Measurements from ENCODE around the gene TTC33.
"Not testable (repeated sequence)": the region's sequence is repeated elsewhere in the genome, so short reads cannot be mapped to it uniquely, and the experiment has no call there.

Gene TTC33

GRCh38 chr5:40716000-40716399, 39.8 kb downstream of the TTC33 start:
- DNase-seq = no peak

GRCh38 chr5:40714001-40714400, 41.8 kb downstream of the TTC33 start:
- DNase-seq = no peak

- not testable (repeated sequence) for DNase-seq
These were observed 45.2 kb downstream of the TTC33 start for GRCh38 chr5:40710575-40710974.

- not testable (repeated sequence) for DNase-seq
These were observed 50.3 kb downstream of the TTC33 start for GRCh38 chr5:40705484-40705883.

- DNase-seq = not testable (repeated sequence)
These were observed 53.7 kb downstream of the TTC33 start for GRCh38 chr5:40702027-40702426.

GRCh38 chr5:40700116-40700782, 55.5 kb downstream of the TTC33 start:
- DNase-seq = no peak

GRCh38 chr5:40694433-40694832, 61.3 kb downstream of the TTC33 start:
- no peak for DNase-seq

GRCh38 chr5:40691894-40692293, 63.9 kb downstream of the TTC33 start:
- no peak for DNase-seq

GRCh38 chr5:40690267-40690666, 65.5 kb downstream of the TTC33 start:
- DNase-seq = no peak

- DNase-seq = no peak
These were observed 66.3 kb downstream of the TTC33 start for GRCh38 chr5:40689438-40689837.

GRCh38 chr5:40688996-40689395, 66.8 kb downstream of the TTC33 start:
- DNase-seq = no peak

- peak; percentile 22 for DNase-seq
These were observed 67.5 kb downstream of the TTC33 start for GRCh38 chr5:40688127-40688761.

- DNase-seq = no peak
These were observed 68.4 kb downstream of the TTC33 start for GRCh38 chr5:40687321-40687720.

GRCh38 chr5:40685976-40686486, 69.7 kb downstream of the TTC33 start:
- no peak for DNase-seq

- no peak for DNase-seq
These were observed 70.6 kb downstream of the TTC33 start for GRCh38 chr5:40685193-40685592.

GRCh38 chr5:40683305-40683704, 72.5 kb downstream of the TTC33 start:
- DNase-seq = no peak

GRCh38 chr5:40682154-40683017, 73.4 kb downstream of the TTC33 start:
- no peak for DNase-seq

GRCh38 chr5:40681363-40682153, 74.2 kb downstream of the TTC33 start:
- no peak for DNase-seq

- DNase-seq = no peak
These were observed 74.9 kb downstream of the TTC33 start for GRCh38 chr5:40680741-40681362.

- no peak for DNase-seq
These were observed 75.7 kb downstream of the TTC33 start, which contains the start of gene PTGER4 for GRCh38 chr5:40679913-40680681. PTGER4 (plus strand) TSS chr5:40679915; CDS start chr5:40680994, 1,079 bp downstream.
